ENCODE data around the gene LAMTOR4.
"Not testable (repeated sequence)": the region's sequence is repeated elsewhere in the genome, so short reads cannot be mapped to it uniquely, and the experiment has no call there.

LAMTOR4 gene

GRCh38 chr7:100171087-100171681 lies 22.5 kb downstream of the LAMTOR4 start:
- DNase-seq (ENCODE audit: low read depth in 2 of 2), result no peak

- no peak for DNase-seq (ENCODE audit: low read depth in 2 of 2)
These were observed 23.1 kb downstream of the LAMTOR4 start for GRCh38 chr7:100171840-100172239.

GRCh38 chr7:100173806-100174495 lies 25.2 kb downstream of the LAMTOR4 start:
- DNase-seq (ENCODE audit: low read depth in 2 of 2), result no peak

- DNase-seq (ENCODE audit: low read depth in 2 of 2), result no peak
These were observed 25.9 kb downstream of the LAMTOR4 start for GRCh38 chr7:100174582-100174981.

- no peak for DNase-seq (ENCODE audit: low read depth in 2 of 2)
These were observed 26.7 kb downstream of the LAMTOR4 start for GRCh38 chr7:100175296-100175935.

- no peak for DNase-seq (ENCODE audit: low read depth in 2 of 2)
These were observed 27.7 kb downstream of the LAMTOR4 start for GRCh38 chr7:100176096-100177044.

GRCh38 chr7:100177045-100178001 lies 28.6 kb downstream of the LAMTOR4 start, which contains the start of the genes GPC2 and STAG3:
Gene GPC2, minus strand, starts transcription at chr7:100177381. Its CDS starts 182 bp downstream, at chr7:100177199.
Gene STAG3, plus strand, starts transcription at chr7:100177918. Its CDS starts 2,639 bp downstream, at chr7:100180557.
- peak; percentile 98 for DNase-seq (ENCODE audit: low read depth in 2 of 2)

- not testable (repeated sequence) for DNase-seq (ENCODE audit: low read depth in 2 of 2)
These were observed 31.4 kb downstream of the LAMTOR4 start for GRCh38 chr7:100180084-100180483.

- not testable (repeated sequence) for DNase-seq (ENCODE audit: low read depth in 2 of 2)
These were observed 33.9 kb downstream of the LAMTOR4 start for GRCh38 chr7:100182616-100183015.

GRCh38 chr7:100183090-100183489 lies 34.4 kb downstream of the LAMTOR4 start:
- DNase-seq (ENCODE audit: low read depth in 2 of 2), result not testable (repeated sequence)

GRCh38 chr7:100185726-100186125 lies 37.0 kb downstream of the LAMTOR4 start:
- DNase-seq (ENCODE audit: low read depth in 2 of 2), result no peak

- DNase-seq (ENCODE audit: low read depth in 2 of 2), result no peak
These were observed 40.3 kb downstream of the LAMTOR4 start for GRCh38 chr7:100189061-100189460.

GRCh38 chr7:100190048-100190711 lies 41.5 kb downstream of the LAMTOR4 start:
- DNase-seq (ENCODE audit: low read depth in 2 of 2), result no peak

GRCh38 chr7:100191775-100192174 lies 43.1 kb downstream of the LAMTOR4 start:
- no peak for DNase-seq (ENCODE audit: low read depth in 2 of 2)

GRCh38 chr7:100192281-100192862 lies 43.7 kb downstream of the LAMTOR4 start:
- DNase-seq (ENCODE audit: low read depth in 2 of 2), result not testable (repeated sequence)

- DNase-seq (ENCODE audit: low read depth in 2 of 2), result no peak
These were observed 44.3 kb downstream of the LAMTOR4 start for GRCh38 chr7:100192969-100193368.

GRCh38 chr7:100195222-100195621 lies 46.5 kb downstream of the LAMTOR4 start:
- no peak for DNase-seq (ENCODE audit: low read depth in 2 of 2)

- DNase-seq (ENCODE audit: low read depth in 2 of 2), result not testable (repeated sequence)
These were observed 47.2 kb downstream of the LAMTOR4 start for GRCh38 chr7:100195901-100196322.

GRCh38 chr7:100198266-100198665 lies 49.5 kb downstream of the LAMTOR4 start:
- DNase-seq (ENCODE audit: low read depth in 2 of 2), result no peak
